ENCODE data around the gene CRYBB1.
"Not testable (repeated sequence)": the region's sequence is repeated elsewhere in the genome, so short reads cannot be mapped to it uniquely, and the experiment has no call there.

CRYBB1 gene

GRCh38 chr22:26636296-26636695 lies 18.5 kb upstream of the CRYBB1 start:
- no peak for DNase-seq (ENCODE audit: low spot score)

- no peak for DNase-seq (ENCODE audit: low spot score)
These were observed 17.3 kb upstream of the CRYBB1 start for GRCh38 chr22:26635117-26635516.

GRCh38 chr22:26634189-26634588 lies 16.4 kb upstream of the CRYBB1 start:
- no peak for DNase-seq (ENCODE audit: low spot score)

- no peak for DNase-seq (ENCODE audit: low spot score)
These were observed 14.8 kb upstream of the CRYBB1 start for GRCh38 chr22:26632422-26633155.

- no peak for DNase-seq (ENCODE audit: low spot score)
These were observed 13.5 kb upstream of the CRYBB1 start for GRCh38 chr22:26631282-26631681.

- no peak for DNase-seq (ENCODE audit: low spot score)
These were observed 12.3 kb upstream of the CRYBB1 start for GRCh38 chr22:26629988-26630761.

GRCh38 chr22:26624803-26625202 lies 7.0 kb upstream of the CRYBB1 start:
- DNase-seq (ENCODE audit: low spot score) = no peak

- no peak for DNase-seq (ENCODE audit: low spot score)
These were observed 6.2 kb upstream of the CRYBB1 start for GRCh38 chr22:26623984-26624383.

GRCh38 chr22:26621663-26622062 lies 3.8 kb upstream of the CRYBB1 start, which contains the start of gene CRYBA4:
TSS of gene CRYBA4 (plus strand) at chr22:26621963. CDS start at chr22:26622597, 634 bp downstream.
- DNase-seq (ENCODE audit: low spot score) = no peak

GRCh38 chr22:26620197-26620596 lies 2.4 kb upstream of the CRYBB1 start:
- no peak for DNase-seq (ENCODE audit: low spot score)

GRCh38 chr22:26619510-26619909 lies 1.7 kb upstream of the CRYBB1 start:
- no peak for DNase-seq (ENCODE audit: low spot score)

- no peak for DNase-seq (ENCODE audit: low spot score)
These were observed 628 bp upstream of the CRYBB1 start for GRCh38 chr22:26618455-26618854.

GRCh38 chr22:26616650-26617049 lies 1.2 kb downstream of the CRYBB1 start:
- DNase-seq (ENCODE audit: low spot score) = no peak

- no peak for DNase-seq (ENCODE audit: low spot score)
These were observed 1.9 kb downstream of the CRYBB1 start for GRCh38 chr22:26615830-26616435.

GRCh38 chr22:26615149-26615548 lies 2.7 kb downstream of the CRYBB1 start:
- DNase-seq (ENCODE audit: low spot score) = no peak

- no peak for DNase-seq (ENCODE audit: low spot score)
These were observed 3.5 kb downstream of the CRYBB1 start for GRCh38 chr22:26614322-26614721.

- not testable (repeated sequence) for DNase-seq (ENCODE audit: low spot score)
These were observed 4.1 kb downstream of the CRYBB1 start for GRCh38 chr22:26613753-26614152.

GRCh38 chr22:26612652-26613051 lies 5.2 kb downstream of the CRYBB1 start:
- DNase-seq (ENCODE audit: low spot score) = no peak

- DNase-seq (ENCODE audit: low spot score) = no peak
These were observed 6.8 kb downstream of the CRYBB1 start for GRCh38 chr22:26610996-26611395.

GRCh38 chr22:26610072-26610958 lies 7.5 kb downstream of the CRYBB1 start:
- peak; percentile 88 for DNase-seq (ENCODE audit: low spot score)

GRCh38 chr22:26609287-26609686 lies 8.5 kb downstream of the CRYBB1 start:
- DNase-seq (ENCODE audit: low spot score) = no peak

GRCh38 chr22:26608129-26608528 lies 9.7 kb downstream of the CRYBB1 start:
- no peak for DNase-seq (ENCODE audit: low spot score)
